ENCODE results near the gene MOB2.

MOB2 gene

GRCh38 chr11:1486054-1486825, at the start of gene MOB2:
TSS of gene MOB2 (minus strand) at chr11:1486779. CDS start at chr11:1486556, 223 bp downstream.
- no peak for DNase-seq (ENCODE audit: low read depth)

GRCh38 chr11:1534682-1535081, 48.1 kb upstream of the MOB2 start:
- peak; percentile 50 for DNase-seq (ENCODE audit: low read depth)

GRCh38 chr11:1534171-1534570, 47.6 kb upstream of the MOB2 start:
- no peak for DNase-seq (ENCODE audit: low read depth)

GRCh38 chr11:1533342-1533725, 46.8 kb upstream of the MOB2 start:
- no peak for DNase-seq (ENCODE audit: low read depth)

GRCh38 chr11:1532606-1533341, 46.2 kb upstream of the MOB2 start:
- DNase-seq (ENCODE audit: low read depth): peak; percentile 8

GRCh38 chr11:1532014-1532586, 45.5 kb upstream of the MOB2 start:
- DNase-seq (ENCODE audit: low read depth): no peak

- peak; percentile 12 for DNase-seq (ENCODE audit: low read depth)
Measured at GRCh38 chr11:1531449-1532013, 45.0 kb upstream of the MOB2 start.

- DNase-seq (ENCODE audit: low read depth): no peak
Measured at GRCh38 chr11:1530686-1531448, 44.3 kb upstream of the MOB2 start.

GRCh38 chr11:1529774-1530173, 43.2 kb upstream of the MOB2 start:
- no peak for DNase-seq (ENCODE audit: low read depth)

GRCh38 chr11:1529286-1529685, 42.7 kb upstream of the MOB2 start:
- DNase-seq (ENCODE audit: low read depth): no peak

- no peak for DNase-seq (ENCODE audit: low read depth)
Measured at GRCh38 chr11:1528710-1529109, 42.1 kb upstream of the MOB2 start.

- no peak for DNase-seq (ENCODE audit: low read depth)
Measured at GRCh38 chr11:1526785-1527184, 40.2 kb upstream of the MOB2 start.

- no peak for DNase-seq (ENCODE audit: low read depth)
Measured at GRCh38 chr11:1523779-1524178, 37.2 kb upstream of the MOB2 start.

GRCh38 chr11:1523077-1523476, 36.5 kb upstream of the MOB2 start:
- no peak for DNase-seq (ENCODE audit: low read depth)

GRCh38 chr11:1522081-1522424, 35.5 kb upstream of the MOB2 start:
- DNase-seq (ENCODE audit: low read depth): no peak

- no peak for DNase-seq (ENCODE audit: low read depth)
Measured at GRCh38 chr11:1521382-1522080, 35.0 kb upstream of the MOB2 start.

GRCh38 chr11:1520663-1521267, 34.2 kb upstream of the MOB2 start:
- DNase-seq (ENCODE audit: low read depth): no peak

- DNase-seq (ENCODE audit: low read depth): no peak
Measured at GRCh38 chr11:1520209-1520662, 33.7 kb upstream of the MOB2 start.

- no peak for DNase-seq (ENCODE audit: low read depth)
Measured at GRCh38 chr11:1519028-1520010, 32.7 kb upstream of the MOB2 start.

- DNase-seq (ENCODE audit: low read depth): no peak
Measured at GRCh38 chr11:1518301-1518700, 31.7 kb upstream of the MOB2 start.

All from amniotic epithelial cell (primary cell).